Measurements from ENCODE around the gene BDP1. TPM values are rescaled to one million over a fixed set of nuclear protein-coding genes. Genes with fewer than 3 reads are reported as not detected.
"Not testable (repeated sequence)": the region's sequence is repeated elsewhere in the genome, so short reads cannot be mapped to it uniquely, and the experiment has no call there.

Gene BDP1
- total RNA-seq, 6 donors from 2014 or later, result 22.2 to 75.4 (median 31.1) TPM

DNA sequence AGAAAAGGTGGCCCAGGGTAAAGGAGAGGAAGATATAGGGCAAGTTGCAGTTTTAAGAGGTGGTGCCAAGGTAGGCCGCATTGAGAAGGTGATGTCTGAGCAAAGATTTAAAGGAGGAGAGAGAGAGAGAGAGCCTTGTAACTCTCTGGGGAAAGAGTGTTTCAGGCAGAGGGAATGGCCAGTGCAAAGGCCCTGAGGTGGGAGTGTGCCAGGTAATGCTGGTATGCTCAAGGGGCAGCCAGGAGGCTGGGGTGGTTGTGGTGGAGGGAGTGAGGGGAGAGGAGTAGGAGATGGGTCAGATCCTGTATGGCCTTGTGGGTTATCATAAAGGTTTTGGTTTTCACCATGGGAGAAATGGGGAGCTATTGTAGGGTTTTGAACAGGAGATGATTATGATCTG lies 141.6 kb downstream of the BDP1 start:
- no peak overlapping the region for H3K27ac ChIP-seq
- no peak for TF ChIP-seq POLR2AphosphoS5 (IDR thresholded peaks at IDR 0.05)
- TF ChIP-seq EP300 (IDR thresholded peaks at IDR 0.05), result no peak
- TF ChIP-seq, protein P1, sequence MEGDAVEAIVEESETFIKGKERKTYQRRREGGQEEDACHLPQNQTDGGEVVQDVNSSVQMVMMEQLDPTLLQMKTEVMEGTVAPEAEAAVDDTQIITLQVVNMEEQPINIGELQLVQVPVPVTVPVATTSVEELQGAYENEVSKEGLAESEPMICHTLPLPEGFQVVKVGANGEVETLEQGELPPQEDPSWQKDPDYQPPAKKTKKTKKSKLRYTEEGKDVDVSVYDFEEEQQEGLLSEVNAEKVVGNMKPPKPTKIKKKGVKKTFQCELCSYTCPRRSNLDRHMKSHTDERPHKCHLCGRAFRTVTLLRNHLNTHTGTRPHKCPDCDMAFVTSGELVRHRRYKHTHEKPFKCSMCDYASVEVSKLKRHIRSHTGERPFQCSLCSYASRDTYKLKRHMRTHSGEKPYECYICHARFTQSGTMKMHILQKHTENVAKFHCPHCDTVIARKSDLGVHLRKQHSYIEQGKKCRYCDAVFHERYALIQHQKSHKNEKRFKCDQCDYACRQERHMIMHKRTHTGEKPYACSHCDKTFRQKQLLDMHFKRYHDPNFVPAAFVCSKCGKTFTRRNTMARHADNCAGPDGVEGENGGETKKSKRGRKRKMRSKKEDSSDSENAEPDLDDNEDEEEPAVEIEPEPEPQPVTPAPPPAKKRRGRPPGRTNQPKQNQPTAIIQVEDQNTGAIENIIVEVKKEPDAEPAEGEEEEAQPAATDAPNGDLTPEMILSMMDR (IDR thresholded peaks at IDR 0.05), result no peak
- no peak for TF ChIP-seq POLR2A (IDR thresholded peaks at IDR 0.05)
- 95 to 98% methylated on average over 1 of the region's 1 CpG for WGBS, 2 donors
- no peak overlapping the region for H3K4me3 ChIP-seq
- no peaks in the 10 kb centered on the region for H3K9me3 ChIP-seq
- DNase-seq (no peak), ATAC-seq (ENCODE audit: low FRiP score in 2 of 2) (no peak)
- peaks cover 0 to 56% (median 30%) of the 10 kb centered on the region in 4 donors for H3K36me3 ChIP-seq
- no peaks in the 10 kb centered on the region for H3K27me3 ChIP-seq
- H3K4me1 ChIP-seq, result peaks cover 0 to 5% (median 0%) of the 10 kb centered on the region in 4 donors

DNA sequence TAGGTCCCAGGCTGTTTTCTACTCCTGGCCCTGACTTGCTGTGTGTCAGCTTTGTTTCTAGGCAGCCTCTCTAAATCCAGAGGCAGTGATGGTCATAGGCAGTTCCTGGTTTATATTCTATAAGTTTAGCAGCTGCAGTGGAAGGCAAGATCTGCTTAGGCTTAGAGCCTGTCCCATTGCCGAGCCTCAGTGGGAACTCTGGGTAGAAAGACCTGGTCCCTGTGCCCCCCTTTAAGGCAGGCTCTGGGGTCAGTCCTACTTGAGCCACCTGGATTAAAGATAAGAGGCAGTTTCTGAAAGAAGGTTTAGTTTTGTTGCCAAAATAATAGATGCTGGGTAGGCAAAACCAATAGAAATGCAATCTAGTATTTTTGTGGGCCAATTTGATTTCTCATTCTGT lies 145.3 kb downstream of the BDP1 start:
- Histone ChIP-seq H3K27ac (no peak overlapping the region), H3K9me3 (no peaks in the 10 kb centered on the region), H3K27me3 (no peaks in the 10 kb centered on the region), H3K4me1 (peaks cover 0 to 5% (median 0%) of the 10 kb centered on the region in 4 donors), H3K36me3 (peaks cover 0 to 82% (median 48%) of the 10 kb centered on the region in 4 donors), H3K4me3 (no peak overlapping the region)
- ATAC-seq (ENCODE audit: low FRiP score in 2 of 2) (no peak), DNase-seq (no peak)
- 100% methylated on average over 1 of the region's 1 CpG for WGBS, 2 donors
- TF ChIP-seq EP300 (IDR thresholded peaks at IDR 0.05), result no peak
- TF ChIP-seq, protein P1 (IDR thresholded peaks at IDR 0.05), result no peak
- no peak for TF ChIP-seq POLR2A (IDR thresholded peaks at IDR 0.05)
- TF ChIP-seq POLR2AphosphoS5 (IDR thresholded peaks at IDR 0.05), result no peak

DNA sequence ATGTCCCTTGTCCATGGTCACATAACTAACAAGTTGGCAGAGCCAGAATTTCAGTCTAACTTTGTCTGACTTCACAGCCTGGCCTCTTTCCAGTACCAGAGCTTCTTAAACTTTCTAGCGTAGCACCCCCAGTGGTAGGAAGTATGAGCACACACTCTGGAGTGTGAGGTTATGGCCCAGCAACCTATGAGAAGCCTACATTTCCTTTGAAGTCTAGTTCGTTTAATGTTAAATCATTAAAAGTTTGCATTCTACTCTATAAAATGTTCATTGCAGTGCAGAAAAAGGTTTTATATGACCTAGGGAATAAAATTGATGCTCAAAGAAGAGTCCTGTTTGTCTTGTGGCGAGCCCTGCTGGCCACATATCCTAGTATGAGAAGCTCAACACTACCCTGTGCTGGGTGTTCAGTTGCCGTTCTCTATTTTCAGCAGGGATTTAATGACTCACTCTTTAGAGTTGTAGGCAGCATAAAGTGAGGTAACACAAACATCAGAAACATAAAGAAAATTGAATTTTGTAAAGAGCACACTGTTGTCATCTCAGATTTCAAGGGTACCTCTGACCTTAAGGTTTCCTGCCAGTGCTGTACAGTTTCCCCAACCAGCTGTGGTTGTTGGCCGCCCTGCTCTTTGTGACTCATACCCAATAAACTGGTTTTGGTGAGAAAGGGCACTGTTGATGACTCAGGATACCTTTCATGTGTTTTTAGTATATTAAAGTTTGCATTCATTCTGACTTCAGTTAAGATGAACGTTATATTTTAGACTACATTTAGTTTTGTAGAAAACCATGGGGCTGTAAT lies 146.0 kb downstream of the BDP1 start:
- 73 to 79% methylated on average over 6 of the region's 6 CpGs for WGBS, 2 donors
- no peaks in the 10 kb centered on the region for H3K9me3 ChIP-seq
- peaks cover 0 to 79% (median 47%) of the 10 kb centered on the region in 4 donors for H3K36me3 ChIP-seq
- peak overlapping the region in 1 of 4 donors; percentile 5 for H3K27ac ChIP-seq
- DNase-seq (peak in 1 of 2 donors; percentile 25), ATAC-seq (ENCODE audit: low FRiP score in 2 of 2) (peak; percentile 67 to 78)
- peaks cover 0 to 5% (median 0%) of the 10 kb centered on the region in 4 donors for H3K4me1 ChIP-seq
- TF ChIP-seq, protein P1 (IDR thresholded peaks at IDR 0.05), result peak in 5 of 6 experiments; percentile 21 to 60 (median 38)
- TF ChIP-seq POLR2AphosphoS5 (IDR thresholded peaks at IDR 0.05), result no peak
- TF ChIP-seq EP300 (IDR thresholded peaks at IDR 0.05), result no peak
- H3K27me3 ChIP-seq, result no peaks in the 10 kb centered on the region
- no peak overlapping the region for H3K4me3 ChIP-seq

DNA sequence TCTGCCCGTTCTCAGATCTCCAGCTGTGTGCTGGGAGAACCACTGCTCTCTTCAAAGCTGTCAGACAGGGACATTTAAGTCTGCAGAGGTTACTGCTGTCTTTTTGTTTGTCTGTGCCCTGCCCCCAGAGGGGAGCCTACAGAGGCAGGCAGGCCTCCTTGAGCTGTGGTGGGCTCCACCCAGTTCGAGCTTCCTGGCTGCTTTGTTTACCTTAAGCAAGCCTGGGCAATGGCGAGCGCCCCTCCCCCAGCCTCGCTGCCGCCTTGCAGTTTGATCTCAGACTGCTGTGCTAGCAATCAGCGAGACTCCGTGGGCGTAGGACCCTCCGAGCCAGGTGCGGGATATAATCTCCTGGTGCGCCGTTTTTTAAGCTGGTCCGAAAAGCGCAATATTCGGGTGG lies 154.5 kb downstream of the BDP1 start:
- H3K27me3 ChIP-seq; H3K4me3 ChIP-seq; H3K4me1 ChIP-seq; ATAC-seq (ENCODE audit: low FRiP score in 2 of 2); H3K27ac ChIP-seq; H3K9me3 ChIP-seq: not testable (repeated sequence)
- DNase-seq, result peak in 1 of 2 donors; percentile 71
- H3K36me3 ChIP-seq, result peaks cover 0 to 20% (median 8%) of the 10 kb centered on the region in 4 donors
- WGBS, 2 donors, result 88 to 98% methylated on average over 13 to 14 of the region's 16 CpGs

DNA sequence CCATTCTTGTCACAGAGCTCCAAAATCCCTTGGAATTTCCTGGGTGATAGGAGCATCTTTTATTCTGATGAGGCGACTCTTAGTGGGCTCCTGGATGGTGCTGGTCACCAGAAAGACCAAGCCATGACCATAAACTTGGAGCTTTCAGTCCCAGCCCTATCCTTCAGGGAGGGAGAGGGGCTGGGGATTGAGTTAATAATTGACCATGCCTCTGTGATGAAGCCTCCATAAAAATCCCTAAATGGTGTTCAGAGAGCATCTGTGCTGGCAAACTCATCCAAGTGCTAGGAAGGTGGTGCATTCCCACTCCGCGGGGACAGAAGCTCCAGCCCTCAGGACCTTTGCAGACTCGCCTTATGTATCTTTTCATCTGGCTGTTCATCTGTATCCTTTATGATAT lies 160.4 kb downstream of the BDP1 start:
- TF ChIP-seq, protein P1 (IDR thresholded peaks at IDR 0.05), result no peak
- no peak for TF ChIP-seq POLR2A (IDR thresholded peaks at IDR 0.05)
- no peak for TF ChIP-seq POLR2AphosphoS5 (IDR thresholded peaks at IDR 0.05)
- TF ChIP-seq EP300 (IDR thresholded peaks at IDR 0.05), result no peak
- DNase-seq, result no peak
- ATAC-seq (ENCODE audit: low FRiP score in 2 of 2), result no peak
- no peaks in the 10 kb centered on the region for H3K4me1 ChIP-seq
- no peak overlapping the region for H3K27ac ChIP-seq
- 83 to 96% methylated on average over 4 of the region's 4 CpGs for WGBS, 2 donors
- H3K9me3 ChIP-seq, result no peaks in the 10 kb centered on the region
- no peak overlapping the region for H3K4me3 ChIP-seq
- H3K36me3 ChIP-seq, result peaks cover 0 to 27% (median 6%) of the 10 kb centered on the region in 4 donors
- no peaks in the 10 kb centered on the region for H3K27me3 ChIP-seq

Small RNAs within 50 kb of the gene (small RNA-seq; reads per million reads assigned to genes)
- 0 reads per million in 4 donors for gene HMGN1P12

Other genes starting within 250 kb of the BDP1 start
- 10 to 100 TPM; 23.5 to 43.9 (median 34.4) TPM for gene MCCC2, start 131.7 kb downstream of the BDP1 start, total RNA-seq

Data from upper lobe of left lung (tissue), 6 donors.